HT1080 (cell line): ENCODE data around the gene CHADL. TPM values are rescaled to one million over a fixed set of nuclear protein-coding genes. Genes with fewer than 3 reads are reported as not detected.
"Not testable (repeated sequence)": the region's sequence is repeated elsewhere in the genome, so short reads cannot be mapped to it uniquely, and the experiment has no call there.

ENCODE experiments used
- DNase-seq: peaks from one replicate; pipeline ENCODE4 v3.0.0-alpha.2; 2015; ENCODE audit warnings: low read depth
- small RNA-seq: library from RNA; depleted of rRNA; stranded (forward); fragments of <200 nt; gene quantifications from one replicate; pipeline ENCODE3, GENCODE V24; 2014
- total RNA-seq: library from RNA; depleted of rRNA; stranded (reverse); fragments of >200 nt; shearing (Covaris generic); gene quantifications from 2 replicates; pipeline ENCODE4 v1.2.3, GENCODE V29; 2014; rRNA removed

CHADL gene
- total RNA-seq, 1 experiment from 2014 or later: not detected

DNA sequence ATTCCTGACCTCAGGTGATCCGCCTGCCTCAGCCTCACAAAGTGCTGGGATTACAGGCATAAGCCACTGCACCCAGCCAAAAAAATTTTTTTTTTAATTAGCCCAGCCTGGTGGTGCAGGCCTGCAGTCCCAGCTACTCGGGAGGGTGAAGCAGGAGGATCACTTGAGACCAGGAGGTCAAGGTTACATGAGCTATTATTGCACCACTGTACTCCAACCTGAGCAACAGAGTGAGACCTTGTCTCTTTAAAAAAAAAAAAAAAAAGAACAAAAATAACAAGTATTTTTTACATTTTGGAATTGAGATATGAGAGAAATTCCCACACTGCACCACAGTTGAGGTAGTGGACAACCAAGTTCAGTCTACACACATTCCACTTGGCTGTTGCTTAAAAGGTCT lies 49.3 kb downstream of the CHADL start:
- no peak for DNase-seq

DNA sequence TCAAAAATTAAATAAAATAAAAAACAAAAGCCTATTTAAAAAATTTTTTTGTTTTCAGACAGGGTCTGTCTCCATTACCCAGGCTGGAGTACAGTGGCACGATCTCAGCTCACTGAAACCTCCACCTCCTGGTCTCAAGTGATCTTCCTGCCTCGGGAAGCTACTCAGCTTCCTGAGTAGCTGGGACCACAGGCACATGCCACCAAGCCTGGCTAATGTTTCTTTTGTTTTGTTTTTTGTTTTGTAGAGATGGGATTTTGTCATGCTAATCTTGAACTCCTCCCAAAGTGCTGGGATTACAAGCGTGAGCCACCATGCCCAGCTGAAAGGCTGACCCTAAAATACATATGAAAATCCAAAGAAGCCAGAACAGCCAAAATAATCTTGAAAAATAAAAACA lies 56.1 kb downstream of the CHADL start:
- DNase-seq: no peak

DNA sequence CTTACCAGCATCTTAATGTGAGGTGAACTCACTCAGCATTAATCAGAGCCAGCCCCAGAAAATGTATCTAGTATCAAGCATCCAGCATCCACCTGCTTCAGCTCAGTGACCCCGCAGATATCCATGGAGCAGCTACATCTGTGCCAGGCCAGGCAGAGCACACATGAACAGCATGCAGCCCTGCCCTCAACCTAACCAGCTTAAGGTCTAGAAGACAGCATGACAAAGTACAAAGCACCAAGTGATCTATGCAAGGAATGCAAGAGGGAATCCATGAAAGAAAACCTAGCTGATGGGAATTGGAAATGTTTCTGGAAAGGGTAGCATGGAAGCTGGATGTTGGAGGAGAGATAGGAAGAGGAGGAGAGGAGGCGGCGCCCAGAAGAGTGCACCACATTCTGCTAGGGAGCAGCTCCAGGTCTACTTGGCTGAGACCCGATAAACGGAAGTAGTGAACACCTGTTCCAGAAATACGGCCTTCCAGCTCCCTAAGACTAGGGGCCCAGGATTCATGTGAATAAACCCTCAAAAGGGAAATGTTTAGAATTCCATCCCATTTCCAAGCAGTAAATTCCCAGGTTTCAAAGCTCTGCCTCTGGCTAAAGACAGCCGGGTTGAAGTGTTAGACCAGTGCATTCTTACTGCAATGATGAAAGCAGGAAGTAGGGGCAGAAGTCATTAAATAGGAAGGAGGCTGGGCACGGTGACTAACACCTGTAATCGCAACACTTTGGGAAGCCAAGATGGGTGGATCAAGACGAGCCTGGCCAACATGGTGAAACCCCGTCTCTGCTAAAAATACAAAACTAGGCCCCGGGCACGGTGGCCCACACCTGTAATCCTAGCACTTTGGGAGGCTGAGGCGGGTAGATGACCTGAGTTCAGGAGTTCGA lies 59.1 kb downstream of the CHADL start:
- peak; percentile 79 for DNase-seq

DNA sequence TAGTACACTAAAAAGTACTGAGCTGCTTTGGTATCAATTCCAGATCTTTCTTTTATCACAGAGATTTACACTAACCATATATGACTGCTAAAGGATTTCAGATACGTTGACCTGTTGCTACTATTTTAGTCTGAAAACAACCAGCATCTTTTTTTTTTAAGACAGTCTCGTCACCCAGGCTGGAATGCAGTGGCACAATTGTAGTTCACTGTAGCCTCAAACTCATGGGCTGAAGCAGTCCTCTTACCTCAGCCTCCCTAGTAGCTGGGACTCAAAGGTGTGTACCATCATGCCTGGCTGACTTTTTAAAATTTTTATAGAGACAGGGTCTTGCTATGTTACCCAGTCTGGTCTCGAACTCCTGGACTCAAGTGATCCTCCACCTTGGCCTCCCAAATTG lies 59.8 kb downstream of the CHADL start:
- no peak for DNase-seq

DNA sequence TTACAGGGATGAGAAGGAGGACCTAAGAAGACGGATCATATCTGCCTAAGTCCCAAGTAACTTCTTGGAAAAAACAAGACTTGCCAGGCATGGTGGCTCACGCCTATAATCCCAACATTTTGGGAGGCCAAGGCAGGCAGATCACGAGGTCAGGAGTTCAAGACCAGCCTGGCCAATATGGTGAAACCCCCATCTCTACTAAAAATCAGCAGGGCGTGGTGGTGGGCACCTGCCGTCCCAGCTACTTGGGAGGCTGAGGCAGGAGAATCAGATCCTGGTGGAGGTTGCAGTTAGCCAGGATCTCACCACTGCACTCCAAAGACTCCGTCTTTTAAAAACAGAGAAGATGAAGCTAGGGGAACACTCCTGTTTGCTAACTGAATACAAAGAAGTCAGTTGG lies 60.4 kb downstream of the CHADL start:
- DNase-seq: not testable (repeated sequence)

Small RNA genes lying within 50 kb of the gene (small RNA-seq; reads per million reads assigned to genes)
- gene MIR6889: not detected

Other genes starting within 250 kb of the CHADL start
- gene EP300, start 148.3 kb downstream of the CHADL start, total RNA-seq: 20.9 and 21.0 TPM in 2 replicates
- gene L3MBTL2, start 35.6 kb downstream of the CHADL start, total RNA-seq: 25.6 and 25.9 TPM in 2 replicates
- gene RANGAP1, start 45.3 kb upstream of the CHADL start, total RNA-seq: 189 and 198 TPM in 2 replicates
- 55.7 and 58.7 TPM in 2 replicates for gene ZC3H7B, start 60.6 kb upstream of the CHADL start, total RNA-seq
- 4.1 and 6.7 TPM in 2 replicates for gene TEF, start 141.0 kb upstream of the CHADL start, total RNA-seq
- 14.2 and 23.8 TPM in 2 replicates for gene TOB2, start 205.9 kb upstream of the CHADL start, total RNA-seq
- 147 and 167 TPM in 2 replicates for gene PHF5A, start 227.8 kb upstream of the CHADL start, total RNA-seq
- gene ACO2, start 228.2 kb upstream of the CHADL start, total RNA-seq: 75.6 and 86.8 TPM in 2 replicates